DOHH2 (cell line): ENCODE measurements around the gene SMYD2.

Experiments
- H3F3A ChIP-seq: fragments of 200-600 bp; sonication (generic), shearing (Covaris generic); 2 replicates; pipeline ENCODE4 v1.6.0; 2016; ENCODE audit warnings: antibody characterized with exemption, mild to moderate bottlenecking; ENCODE audit not compliant: control insufficient read depth, insufficient read depth
- H3K27ac ChIP-seq: fragments of 200-600 bp; sonication (generic); 2 replicates; pipeline ENCODE4 v1.5.1; 2014; ENCODE audit warnings: low read depth, mild to moderate bottlenecking, low read length, moderate library complexity
- H3K27me3 ChIP-seq: fragments of 200-600 bp; sonication (generic); 2 replicates; pipeline ENCODE4 v1.6.1; 2014; ENCODE audit warnings: mild to moderate bottlenecking, low read length, mixed read lengths; ENCODE audit not compliant: control insufficient read depth
- H3K36me3 ChIP-seq: fragments of 200-600 bp; sonication (generic); 2 replicates; pipeline ENCODE4 v1.6.1; 2014; ENCODE audit warnings: mild to moderate bottlenecking, low read length, moderate library complexity, mixed read lengths; ENCODE audit not compliant: control insufficient read depth
- H3K4me1 ChIP-seq: fragments of 200-600 bp; sonication (generic); 2 replicates; pipeline ENCODE4 v1.6.1; 2014; ENCODE audit warnings: mild to moderate bottlenecking, low read length, mixed read lengths; ENCODE audit not compliant: control insufficient read depth
- H3K4me2 ChIP-seq: fragments of 200-600 bp; sonication (generic); 2 replicates; pipeline ENCODE4 v1.6.0; 2014; ENCODE audit warnings: mild to moderate bottlenecking, low read length, moderate library complexity
- H3K4me3 ChIP-seq: fragments of 200-600 bp; sonication (generic); 2 replicates; pipeline ENCODE4 v1.5.1; 2014; ENCODE audit warnings: mild to moderate bottlenecking, low read length, mixed read lengths
- H3K79me2 ChIP-seq: fragments of 200-600 bp; sonication (generic); 2 replicates; pipeline ENCODE4 v1.6.1; 2014; ENCODE audit warnings: mild to moderate bottlenecking, low read length, mixed read lengths; ENCODE audit not compliant: control insufficient read depth
- H3K9me2 ChIP-seq: fragments of 200-600 bp; sonication (generic); replicated peaks from 2 replicates; pipeline ENCODE4 v1.6.1; 2014; ENCODE audit warnings: mild to moderate bottlenecking, low read length, mixed read lengths; ENCODE audit not compliant: control insufficient read depth
- H3K9me3 ChIP-seq: fragments of 200-600 bp; sonication (generic); 2 replicates; pipeline ENCODE4 v1.6.1; 2014; ENCODE audit warnings: antibody characterized with exemption, low read length, mixed read lengths; ENCODE audit not compliant: control insufficient read depth, insufficient read depth
- H4K20me1 ChIP-seq: fragments of 200-600 bp; sonication (generic); 2 replicates; pipeline ENCODE4 v1.6.0; 2014; ENCODE audit warnings: low read depth, mild to moderate bottlenecking, antibody characterized with exemption, low read length, moderate library complexity; ENCODE audit not compliant: control insufficient read depth, insufficient read depth
- EZH2phosphoT487 ChIP-seq: fragments of 200-600 bp; sonication (generic); IDR thresholded peaks from 2 replicates; pipeline ENCODE4 v1.6.1; 2017; ENCODE audit warnings: borderline replicate concordance, mild to moderate bottlenecking, antibody characterized with exemption, low read length, moderate library complexity, mixed read lengths
- TF ChIP-seq, protein P1 (sequence below): fragments of 200-600 bp; sonication (generic); IDR thresholded peaks from one replicate; pipeline ENCODE4 v1.5.1; 2014; ENCODE audit warnings: antibody characterized with exemption, mild to moderate bottlenecking, low read depth, low read length; ENCODE audit not compliant: poor library complexity, severe bottlenecking

SMYD2 gene, protein sequence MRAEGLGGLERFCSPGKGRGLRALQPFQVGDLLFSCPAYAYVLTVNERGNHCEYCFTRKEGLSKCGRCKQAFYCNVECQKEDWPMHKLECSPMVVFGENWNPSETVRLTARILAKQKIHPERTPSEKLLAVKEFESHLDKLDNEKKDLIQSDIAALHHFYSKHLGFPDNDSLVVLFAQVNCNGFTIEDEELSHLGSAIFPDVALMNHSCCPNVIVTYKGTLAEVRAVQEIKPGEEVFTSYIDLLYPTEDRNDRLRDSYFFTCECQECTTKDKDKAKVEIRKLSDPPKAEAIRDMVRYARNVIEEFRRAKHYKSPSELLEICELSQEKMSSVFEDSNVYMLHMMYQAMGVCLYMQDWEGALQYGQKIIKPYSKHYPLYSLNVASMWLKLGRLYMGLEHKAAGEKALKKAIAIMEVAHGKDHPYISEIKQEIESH

DNA sequence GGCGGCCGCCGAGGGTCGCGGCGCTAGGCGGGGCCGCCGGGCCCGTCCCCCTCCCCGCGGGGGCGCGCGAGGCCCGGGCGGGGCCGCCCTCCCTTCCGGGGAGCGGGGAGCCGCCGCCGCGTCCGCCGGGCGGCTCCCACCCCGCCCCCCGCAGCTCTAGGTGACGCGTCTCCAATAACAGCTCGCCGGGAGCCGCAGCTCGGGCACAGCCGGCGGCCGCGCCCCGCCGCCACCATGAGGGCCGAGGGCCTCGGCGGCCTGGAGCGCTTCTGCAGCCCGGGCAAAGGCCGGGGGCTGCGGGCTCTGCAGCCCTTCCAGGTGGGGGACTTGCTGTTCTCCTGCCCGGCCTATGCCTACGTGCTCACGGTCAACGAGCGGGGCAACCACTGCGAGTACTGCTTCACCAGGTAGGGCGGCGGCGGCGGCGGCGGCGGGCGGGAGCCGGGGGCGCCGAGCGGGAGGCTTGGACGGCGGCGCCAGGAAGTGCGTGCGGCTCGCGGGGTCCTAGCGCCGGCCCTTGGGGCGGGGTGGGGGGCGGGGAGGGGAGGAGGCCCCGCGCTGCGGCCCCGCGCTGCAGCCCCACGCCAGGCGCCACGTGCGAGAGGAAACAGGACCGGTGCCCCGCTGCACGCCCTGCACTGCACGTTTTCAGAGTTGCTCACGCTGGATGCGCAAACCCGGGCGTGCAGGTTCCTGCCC, at the start of gene SMYD2:
Gene SMYD2 (plus strand): TSS at position 139 of the 699 bp plus-strand sequence. CDS start 96 bp downstream, at position 235.
- peak within 1 kb of the TSS; percentile 96 for H3K4me2 ChIP-seq
- no peaks in the 10 kb centered on the region for H3K36me3 ChIP-seq
- no peaks in the 10 kb centered on the region for H3K27me3 ChIP-seq
- peaks cover 26% of the 10 kb centered on the region for H3K4me1 ChIP-seq
- H4K20me1 ChIP-seq, result no peaks in the 10 kb centered on the region
- H3K79me2 ChIP-seq, result peaks cover 41% of the 10 kb centered on the region
- H3K27ac ChIP-seq, result peak within 1 kb of the TSS; percentile 69
- H3K4me3 ChIP-seq, result peak within 1 kb of the TSS; percentile 83
- H3F3A ChIP-seq, result peaks cover 5% of the 10 kb centered on the region; the same call in 1 of the 2 replicates
- no peaks in the 10 kb centered on the region for H3K9me3 ChIP-seq
- no peaks in the 10 kb centered on the region for H3K9me2 ChIP-seq
- TF ChIP-seq EZH2phosphoT487, result no peak
- TF ChIP-seq, protein P1, sequence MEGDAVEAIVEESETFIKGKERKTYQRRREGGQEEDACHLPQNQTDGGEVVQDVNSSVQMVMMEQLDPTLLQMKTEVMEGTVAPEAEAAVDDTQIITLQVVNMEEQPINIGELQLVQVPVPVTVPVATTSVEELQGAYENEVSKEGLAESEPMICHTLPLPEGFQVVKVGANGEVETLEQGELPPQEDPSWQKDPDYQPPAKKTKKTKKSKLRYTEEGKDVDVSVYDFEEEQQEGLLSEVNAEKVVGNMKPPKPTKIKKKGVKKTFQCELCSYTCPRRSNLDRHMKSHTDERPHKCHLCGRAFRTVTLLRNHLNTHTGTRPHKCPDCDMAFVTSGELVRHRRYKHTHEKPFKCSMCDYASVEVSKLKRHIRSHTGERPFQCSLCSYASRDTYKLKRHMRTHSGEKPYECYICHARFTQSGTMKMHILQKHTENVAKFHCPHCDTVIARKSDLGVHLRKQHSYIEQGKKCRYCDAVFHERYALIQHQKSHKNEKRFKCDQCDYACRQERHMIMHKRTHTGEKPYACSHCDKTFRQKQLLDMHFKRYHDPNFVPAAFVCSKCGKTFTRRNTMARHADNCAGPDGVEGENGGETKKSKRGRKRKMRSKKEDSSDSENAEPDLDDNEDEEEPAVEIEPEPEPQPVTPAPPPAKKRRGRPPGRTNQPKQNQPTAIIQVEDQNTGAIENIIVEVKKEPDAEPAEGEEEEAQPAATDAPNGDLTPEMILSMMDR, result no peak

DNA sequence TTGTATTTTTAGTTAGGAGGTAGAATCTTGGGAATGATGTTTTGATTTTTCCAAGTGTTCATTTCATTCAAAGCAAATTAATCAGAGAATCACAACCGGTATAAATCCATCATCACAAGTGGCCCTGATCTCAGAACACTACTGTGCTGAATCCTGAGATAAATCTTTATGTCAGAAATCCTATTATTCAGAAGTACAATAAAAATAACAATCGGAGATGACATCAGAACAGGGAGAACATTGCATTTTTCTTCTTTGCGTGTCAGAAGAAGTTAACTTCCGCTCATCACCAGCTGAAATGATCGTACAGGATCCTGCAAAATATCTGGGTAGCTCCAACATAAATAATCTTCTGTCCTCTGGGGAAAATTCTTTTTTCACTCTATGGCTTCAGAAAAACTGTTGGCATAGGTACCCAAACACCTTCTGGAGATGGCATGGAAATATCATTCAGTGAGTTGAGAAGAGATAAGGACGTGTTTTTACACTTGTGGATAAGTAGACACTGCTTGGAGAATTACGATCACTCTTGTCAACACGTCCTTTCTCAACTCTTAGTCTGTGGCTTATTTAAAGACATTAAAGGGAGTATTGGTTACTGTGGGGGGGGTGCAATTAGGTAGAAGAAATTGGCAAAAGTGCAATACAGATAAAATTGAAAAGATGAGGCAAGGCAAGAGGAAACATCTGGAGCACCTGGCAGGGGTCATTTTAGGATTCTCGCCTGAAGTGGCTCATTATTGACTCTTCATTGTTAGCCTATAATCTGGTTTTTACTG, 46.9 kb upstream of the SMYD2 start:
- H3K79me2 ChIP-seq, result no peaks in the 10 kb centered on the region
- H3K27ac ChIP-seq, result no peak overlapping the region
- no peaks in the 10 kb centered on the region for H3F3A ChIP-seq
- H3K9me2 ChIP-seq, result no peaks in the 10 kb centered on the region
- H3K9me3 ChIP-seq, result no peaks in the 10 kb centered on the region
- no peaks in the 10 kb centered on the region for H3K36me3 ChIP-seq
- no peaks in the 10 kb centered on the region for H4K20me1 ChIP-seq
- TF ChIP-seq, protein P1, result no peak
- no peak for TF ChIP-seq EZH2phosphoT487
- no peak overlapping the region for H3K4me2 ChIP-seq
- no peak overlapping the region for H3K4me3 ChIP-seq
- H3K4me1 ChIP-seq, result no peaks in the 10 kb centered on the region
- H3K27me3 ChIP-seq, result peaks cover 12% of the 10 kb centered on the region

DNA sequence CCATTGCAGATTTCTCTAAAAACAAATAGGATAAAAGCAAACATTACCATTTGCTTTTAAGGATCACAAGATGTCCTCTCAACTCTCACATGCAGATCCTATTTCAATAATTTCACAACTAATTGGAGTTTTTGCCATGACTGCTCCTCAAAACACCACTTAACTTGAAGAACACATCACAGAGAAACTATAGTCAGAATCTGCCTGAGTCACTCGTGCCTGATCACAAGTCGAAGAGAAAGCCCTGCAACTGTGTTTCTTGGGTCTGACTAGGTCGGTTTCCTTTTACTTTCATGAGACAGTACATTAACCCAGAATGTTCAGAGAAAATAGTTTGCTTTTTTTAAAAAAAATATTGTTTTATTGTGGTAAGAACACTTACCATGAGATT, 46.3 kb upstream of the SMYD2 start:
- Histone ChIP-seq H3K4me1 (no peaks in the 10 kb centered on the region), H3K9me2 (no peaks in the 10 kb centered on the region), H3K27ac (no peak overlapping the region), H3K9me3 (no peaks in the 10 kb centered on the region), H4K20me1 (no peaks in the 10 kb centered on the region), H3K4me2 (no peak overlapping the region), H3K79me2 (no peaks in the 10 kb centered on the region), H3K27me3 (peaks cover 12% of the 10 kb centered on the region), H3F3A (no peaks in the 10 kb centered on the region), H3K4me3 (no peak overlapping the region), H3K36me3 (no peaks in the 10 kb centered on the region)
- TF ChIP-seq, protein P1, result no peak
- no peak for TF ChIP-seq EZH2phosphoT487
